NCI-H1048 (cell line): ENCODE measurements around the gene IP6K3.

ENCODE experiments used
- DNase-seq: peaks from one replicate; lab custom pipeline; 2025; lab: John Stamatoyannopoulos, UW

The IP6K3 gene

GRCh38 chr6:33777398-33778388, 31.0 kb upstream of the IP6K3 start:
- no peak for DNase-seq

GRCh38 chr6:33776764-33777163, 30.1 kb upstream of the IP6K3 start:
- DNase-seq = no peak

GRCh38 chr6:33776186-33776585, 29.5 kb upstream of the IP6K3 start:
- no peak for DNase-seq

GRCh38 chr6:33774774-33775173, 28.1 kb upstream of the IP6K3 start:
- DNase-seq = no peak

GRCh38 chr6:33772902-33773472, 26.3 kb upstream of the IP6K3 start:
- no peak for DNase-seq

GRCh38 chr6:33772082-33772830, 25.6 kb upstream of the IP6K3 start:
- DNase-seq = no peak

GRCh38 chr6:33771146-33772081, 24.7 kb upstream of the IP6K3 start:
- DNase-seq = no peak

- DNase-seq = no peak
Observed at GRCh38 chr6:33770833-33771145, 24.1 kb upstream of the IP6K3 start.

- no peak for DNase-seq
Observed at GRCh38 chr6:33770124-33770832, 23.6 kb upstream of the IP6K3 start.

- no peak for DNase-seq
Observed at GRCh38 chr6:33769248-33769821, 22.6 kb upstream of the IP6K3 start.

GRCh38 chr6:33768644-33769120, 22.0 kb upstream of the IP6K3 start:
- DNase-seq = peak; percentile 36

- no peak for DNase-seq
Observed at GRCh38 chr6:33766921-33767907, 20.5 kb upstream of the IP6K3 start.

- no peak for DNase-seq
Observed at GRCh38 chr6:33765368-33765767, 18.7 kb upstream of the IP6K3 start.

- DNase-seq = no peak
Observed at GRCh38 chr6:33764036-33764435, 17.3 kb upstream of the IP6K3 start.

GRCh38 chr6:33763483-33763882, 16.8 kb upstream of the IP6K3 start:
- no peak for DNase-seq

GRCh38 chr6:33762713-33763112, 16.0 kb upstream of the IP6K3 start:
- DNase-seq = no peak

GRCh38 chr6:33761922-33762629, 15.4 kb upstream of the IP6K3 start:
- no peak for DNase-seq

- no peak for DNase-seq
Observed at GRCh38 chr6:33761581-33761921, 14.8 kb upstream of the IP6K3 start.
